IPS DF 19.7 (cell line): ENCODE data around the gene MFAP2.
A peak's percentile ranks its signal among the peaks of the same experiment; 100 is the strongest.

ENCODE experiments used
- DNase-seq: peaks from one replicate; pipeline ENCODE4 v3.0.0-alpha.2; 2013; ENCODE audit warnings: low read depth, low spot score

The MFAP2 gene, protein sequence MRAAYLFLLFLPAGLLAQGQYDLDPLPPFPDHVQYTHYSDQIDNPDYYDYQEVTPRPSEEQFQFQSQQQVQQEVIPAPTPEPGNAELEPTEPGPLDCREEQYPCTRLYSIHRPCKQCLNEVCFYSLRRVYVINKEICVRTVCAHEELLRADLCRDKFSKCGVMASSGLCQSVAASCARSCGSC

DNA sequence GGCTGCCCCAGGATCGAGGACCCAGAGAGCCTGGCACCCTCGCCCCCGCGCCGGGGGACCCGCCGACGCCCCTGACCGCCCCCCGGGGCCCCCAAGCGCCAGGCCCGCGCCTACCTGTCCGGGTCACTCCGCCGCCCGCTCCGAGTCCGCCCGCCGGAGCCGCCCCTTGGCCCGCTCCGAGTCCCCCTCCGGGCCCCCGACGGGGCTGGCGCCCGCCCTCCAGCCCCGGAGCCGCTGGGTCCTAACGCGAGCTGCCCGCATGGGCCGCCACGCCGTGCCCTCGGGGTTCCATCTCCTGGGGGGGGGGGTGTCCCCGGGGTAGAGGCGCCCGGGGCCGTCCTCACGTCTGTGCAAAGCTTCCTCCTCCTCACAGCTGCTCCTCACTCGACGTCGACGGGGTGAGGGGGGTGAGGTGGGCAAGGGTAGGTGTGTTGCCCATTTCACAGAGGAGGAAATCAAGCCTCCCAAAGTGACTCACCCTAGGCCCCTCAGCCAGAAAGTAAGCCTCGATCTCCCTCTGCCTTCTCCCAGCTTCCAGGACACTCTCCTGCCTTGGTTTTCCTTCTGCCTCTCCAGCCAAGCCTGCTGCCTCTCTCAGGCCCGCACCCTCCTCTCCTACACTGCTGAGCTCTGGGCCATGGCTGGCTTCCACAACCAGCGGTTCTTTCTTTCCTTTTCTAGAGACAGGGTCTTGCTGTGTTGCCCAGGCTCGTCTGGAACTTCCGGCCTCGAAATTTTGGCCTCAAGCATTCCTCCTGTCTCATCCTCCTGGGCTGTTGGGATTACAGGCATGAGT, at the start of gene MFAP2:
Gene MFAP2, minus strand, starts transcription at position 148 of the 796 bp plus-strand sequence. CDS start 2,347 bp downstream, outside the sequence.
- no peak for DNase-seq

DNA sequence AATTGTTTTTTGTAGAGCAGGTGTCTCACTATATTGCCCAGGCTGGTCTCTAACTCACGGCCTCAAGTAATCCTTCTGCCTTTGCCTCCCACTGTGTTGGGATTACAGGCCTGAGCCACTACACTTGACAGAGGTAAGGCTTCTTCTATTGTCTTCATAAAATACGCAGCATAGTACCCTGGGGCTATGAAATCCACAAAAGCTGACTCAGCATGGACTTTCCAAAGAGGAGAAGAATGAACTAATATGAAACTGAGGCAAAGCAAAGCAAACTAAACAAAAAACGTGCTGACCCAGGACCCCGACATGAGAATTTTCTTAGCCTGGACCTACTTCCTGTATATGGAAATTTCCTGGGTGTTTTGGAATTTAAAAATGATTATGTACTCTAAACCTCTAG, 49.8 kb upstream of the MFAP2 start:
- DNase-seq: no peak

DNA sequence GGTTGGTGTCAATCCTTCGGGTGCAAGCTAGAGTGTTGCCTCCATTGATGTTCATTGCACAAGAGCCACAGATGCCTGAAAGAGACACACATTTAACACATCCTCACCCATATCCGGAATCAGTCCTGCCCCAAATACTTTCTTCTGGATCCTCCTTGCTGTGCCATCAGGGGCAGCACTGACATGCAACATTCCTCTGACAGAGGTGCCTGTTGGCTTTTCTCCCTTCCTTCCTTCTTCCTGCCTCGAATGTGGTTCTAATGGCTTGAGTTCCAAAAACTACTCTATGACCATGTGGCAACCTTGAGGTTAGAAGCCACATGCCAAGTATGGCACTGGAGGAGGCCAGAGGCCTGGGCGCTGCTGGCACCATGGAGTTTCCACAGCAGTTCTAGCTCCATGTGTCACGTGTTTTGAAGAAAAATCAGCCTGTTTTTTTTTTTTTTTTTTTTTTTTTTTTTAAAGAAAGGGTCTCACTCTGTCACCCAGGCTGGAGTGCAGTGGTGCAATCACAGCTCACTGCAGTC, 48.3 kb upstream of the MFAP2 start:
- no peak for DNase-seq

DNA sequence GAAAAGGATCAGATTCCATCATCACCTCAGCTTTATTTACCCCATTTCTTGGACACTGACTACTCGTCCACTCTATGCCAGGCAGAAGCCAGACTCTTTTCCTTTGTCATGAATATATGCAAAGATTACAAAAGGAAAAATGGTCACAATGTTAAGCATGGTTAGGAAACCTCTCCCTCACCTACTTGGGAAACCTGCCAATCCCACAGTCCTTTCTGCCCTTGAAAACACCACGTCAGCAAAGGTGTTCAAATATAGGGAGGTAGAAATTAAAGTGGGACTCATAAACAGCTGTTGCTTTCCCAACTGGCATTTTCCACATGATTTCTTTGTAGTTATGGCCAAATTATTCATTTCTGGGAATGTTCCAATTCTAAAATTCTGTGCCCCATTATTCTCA, 47.5 kb upstream of the MFAP2 start:
- no peak for DNase-seq

DNA sequence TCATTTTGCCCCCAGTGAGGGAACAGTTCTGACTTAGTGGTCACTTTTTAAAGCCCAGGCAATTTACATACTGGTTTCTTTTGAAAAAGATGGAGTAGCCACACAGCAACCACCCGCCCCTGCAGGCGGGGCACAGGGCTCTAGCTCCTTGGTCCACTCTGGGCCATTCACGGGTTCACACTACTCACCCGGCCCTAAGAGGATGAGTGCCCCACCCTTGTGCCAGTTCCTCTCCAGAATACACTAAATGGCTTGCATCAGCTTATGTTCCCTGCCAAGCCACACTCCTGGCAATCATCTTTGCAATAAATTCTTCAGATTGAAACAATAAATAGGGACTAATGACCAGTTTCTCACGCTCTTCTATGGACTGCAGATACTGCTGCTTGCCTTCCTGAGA, 47.0 kb upstream of the MFAP2 start:
- DNase-seq: no peak

DNA sequence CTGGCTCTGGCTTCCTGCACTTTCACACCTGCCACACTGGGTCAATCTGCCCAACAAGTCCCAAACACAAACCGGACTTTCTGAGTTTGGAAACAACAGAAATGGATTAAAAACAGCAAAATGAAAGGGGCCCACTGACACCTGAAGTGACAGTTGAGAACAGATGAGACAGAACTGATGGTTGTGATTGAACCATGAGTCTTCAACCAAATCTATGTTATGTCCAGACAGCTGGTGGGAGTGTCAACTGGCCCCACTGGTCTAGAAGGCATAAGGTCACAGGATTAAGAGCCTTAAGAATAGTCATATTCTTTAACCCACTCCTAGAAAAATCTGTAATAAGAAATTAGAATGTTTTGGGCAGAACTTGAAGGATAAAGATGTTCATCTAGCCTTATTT, 44.3 kb upstream of the MFAP2 start:
- no peak for DNase-seq

DNA sequence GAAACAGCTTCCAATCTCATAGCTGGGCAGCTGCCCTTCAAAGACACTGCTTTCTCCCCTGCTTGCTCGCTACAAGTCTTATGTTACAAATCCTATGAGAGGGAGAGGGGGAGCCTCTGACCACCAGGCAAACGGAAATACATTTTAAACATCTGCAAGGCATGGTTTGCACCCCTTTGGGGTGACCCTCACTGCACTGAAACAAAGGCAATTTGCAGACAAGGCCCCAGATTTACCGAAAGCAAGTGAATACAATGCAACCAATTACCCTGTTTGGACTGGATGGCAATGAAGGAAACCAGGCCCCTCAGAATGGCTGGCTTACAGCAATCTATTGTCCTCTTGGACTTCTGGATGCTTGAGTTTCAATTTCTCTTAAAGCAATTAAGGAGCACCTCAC, 43.2 kb upstream of the MFAP2 start:
- DNase-seq: no peak

DNA sequence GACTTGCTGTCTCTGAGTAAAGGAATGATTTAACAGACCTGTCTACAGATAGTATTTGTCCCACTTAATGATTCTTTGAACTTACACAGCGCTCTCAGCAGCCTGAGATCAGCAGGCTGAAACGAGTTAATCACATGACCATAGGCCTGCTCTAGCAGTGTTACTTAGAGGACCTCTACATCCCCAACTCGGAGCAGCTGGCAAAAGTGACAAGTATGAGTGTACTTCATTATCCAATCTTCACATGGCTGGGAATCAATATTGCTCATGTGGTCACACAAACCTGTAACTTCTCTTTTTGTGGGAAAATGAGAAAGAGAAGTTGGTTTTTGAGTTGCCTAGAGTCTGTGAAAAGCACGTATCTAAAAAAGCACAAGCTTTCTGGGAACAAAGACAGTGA, 42.7 kb upstream of the MFAP2 start:
- no peak for DNase-seq

DNA sequence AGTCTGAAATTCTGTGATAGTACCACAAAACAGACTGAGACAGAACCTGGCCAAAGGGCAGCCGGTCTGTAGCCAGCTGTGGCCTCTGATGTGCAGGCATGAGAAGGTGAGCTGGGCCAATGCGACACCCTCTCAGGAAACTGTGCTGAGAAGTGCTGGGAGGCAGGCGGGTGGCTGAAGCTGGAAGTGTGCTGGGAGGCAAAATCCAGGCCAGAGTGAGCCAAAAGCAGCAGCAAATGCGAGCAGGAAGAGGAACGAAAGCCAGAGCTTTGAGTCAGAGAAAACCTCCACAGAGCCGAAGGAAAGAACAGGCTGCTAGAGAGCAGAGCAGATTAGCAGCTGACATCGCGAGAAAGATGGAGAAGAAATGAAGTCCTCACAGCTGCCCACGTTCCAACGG, 41.5 kb upstream of the MFAP2 start:
- no peak for DNase-seq

DNA sequence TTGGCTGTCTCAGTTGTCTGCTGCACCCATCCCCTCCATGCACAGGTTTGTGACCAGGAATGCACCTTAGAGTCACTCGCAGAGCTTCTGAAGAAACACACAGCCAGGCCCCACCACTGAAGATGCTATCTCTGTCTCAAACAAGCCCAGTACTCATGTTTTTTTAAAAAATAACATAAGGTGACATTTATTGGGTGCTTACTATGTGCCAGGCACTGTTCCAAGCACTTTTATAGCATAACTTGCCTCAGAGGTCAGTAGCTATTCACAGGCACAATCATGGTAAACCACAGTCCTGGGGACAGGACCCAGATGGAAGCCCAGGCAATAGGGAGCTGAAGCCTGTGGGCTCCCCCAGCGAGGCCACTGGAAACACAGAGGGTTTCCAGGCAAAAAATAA, 40.1 kb upstream of the MFAP2 start:
- DNase-seq: no peak

DNA sequence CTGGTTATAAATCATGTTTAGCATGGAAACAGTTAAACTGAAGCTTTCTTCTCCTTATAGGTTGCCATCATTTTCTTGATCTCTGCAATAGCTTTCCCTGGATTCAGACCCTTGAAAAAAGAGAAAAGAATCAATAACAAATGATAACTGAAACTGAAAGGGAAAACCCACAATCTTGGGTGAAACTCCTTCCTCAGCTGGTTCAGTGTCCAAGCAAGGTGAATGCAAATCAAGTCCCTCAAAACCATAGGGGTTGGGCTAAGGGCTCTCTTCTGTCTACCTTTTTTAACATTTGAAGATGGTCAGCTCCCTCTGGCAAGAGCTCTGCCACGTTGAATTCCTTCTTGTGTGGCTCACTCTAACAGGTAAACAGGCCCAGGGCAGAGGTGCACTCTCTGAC, 38.4 kb upstream of the MFAP2 start:
- no peak for DNase-seq

DNA sequence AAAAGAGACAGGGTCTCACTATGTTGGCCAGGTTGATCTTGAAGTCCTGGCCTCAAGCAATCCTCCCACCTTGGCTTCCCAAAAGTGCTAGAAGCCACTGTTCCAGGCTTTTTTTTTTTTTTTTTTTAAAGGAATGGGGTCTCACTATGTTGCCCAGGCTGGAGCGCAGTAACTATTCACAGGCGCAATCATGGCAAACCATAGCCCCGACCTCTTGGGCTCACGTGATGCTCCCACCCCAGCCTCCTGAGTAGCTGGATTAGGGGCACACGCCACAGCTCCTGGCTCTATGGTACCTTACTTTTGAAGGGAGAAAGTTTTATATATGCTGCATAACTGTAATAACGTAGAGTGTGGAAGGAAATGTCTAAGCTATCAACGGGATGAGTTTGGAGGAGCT, 37.0 kb upstream of the MFAP2 start:
- DNase-seq: no peak

DNA sequence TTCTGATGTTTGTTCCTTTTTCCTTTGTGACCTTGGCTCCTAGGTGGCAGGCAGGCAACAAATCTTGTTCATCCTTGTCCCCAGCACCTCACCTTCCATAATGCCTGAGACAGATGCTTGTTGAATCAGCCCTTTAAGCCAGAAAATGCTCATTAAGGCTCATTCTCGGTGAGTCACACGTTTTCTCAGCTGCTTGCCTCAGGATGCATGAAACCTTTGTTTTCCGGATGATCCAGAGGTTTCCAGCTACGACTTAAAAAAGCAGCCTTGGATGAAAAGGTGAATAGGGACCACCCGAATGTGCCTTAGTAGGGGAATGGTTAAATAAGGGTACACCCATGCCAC, 35.9 kb upstream of the MFAP2 start:
- no peak for DNase-seq

DNA sequence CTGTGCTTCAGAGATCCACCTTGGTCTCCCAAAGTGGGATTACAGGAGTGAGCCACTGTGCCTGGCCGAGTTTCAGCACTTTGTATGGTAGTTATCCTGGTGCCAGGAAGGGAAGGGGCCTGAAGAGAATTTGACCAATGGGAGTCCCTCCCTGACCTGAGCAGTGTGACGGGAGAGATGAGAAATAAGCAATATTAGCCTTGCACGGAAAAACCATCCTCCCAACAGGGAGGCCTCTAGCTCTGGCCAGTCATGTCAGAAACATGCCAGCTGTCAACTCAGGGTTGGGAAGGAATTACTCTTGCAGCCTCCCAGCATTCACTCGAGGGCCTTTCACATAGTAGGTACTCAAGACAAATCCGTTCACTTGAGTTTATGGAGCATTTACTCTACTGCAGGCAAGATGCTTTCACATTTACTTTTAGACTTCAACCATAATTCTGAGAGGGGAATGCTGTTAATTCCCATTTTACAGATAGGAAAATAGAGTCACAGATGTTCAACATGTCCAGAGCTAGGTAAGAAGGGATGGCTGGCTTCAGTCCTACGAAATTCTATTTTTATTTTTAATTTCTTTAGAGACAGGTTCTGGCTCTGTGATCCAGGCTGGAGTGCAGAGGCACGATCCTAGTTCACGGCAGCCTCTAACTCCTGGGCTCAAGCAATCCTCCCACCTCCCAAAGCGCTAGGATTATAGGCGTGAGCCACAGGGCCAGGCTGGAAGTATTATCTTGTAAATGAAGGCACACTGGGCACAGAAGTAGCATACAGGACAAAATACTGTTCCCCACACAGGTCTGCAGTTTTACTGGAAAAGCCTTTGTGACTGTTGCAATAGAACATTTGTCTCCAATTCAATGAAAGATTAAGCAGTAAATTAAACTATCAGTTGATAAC, 34.5 kb upstream of the MFAP2 start:
- DNase-seq: no peak

DNA sequence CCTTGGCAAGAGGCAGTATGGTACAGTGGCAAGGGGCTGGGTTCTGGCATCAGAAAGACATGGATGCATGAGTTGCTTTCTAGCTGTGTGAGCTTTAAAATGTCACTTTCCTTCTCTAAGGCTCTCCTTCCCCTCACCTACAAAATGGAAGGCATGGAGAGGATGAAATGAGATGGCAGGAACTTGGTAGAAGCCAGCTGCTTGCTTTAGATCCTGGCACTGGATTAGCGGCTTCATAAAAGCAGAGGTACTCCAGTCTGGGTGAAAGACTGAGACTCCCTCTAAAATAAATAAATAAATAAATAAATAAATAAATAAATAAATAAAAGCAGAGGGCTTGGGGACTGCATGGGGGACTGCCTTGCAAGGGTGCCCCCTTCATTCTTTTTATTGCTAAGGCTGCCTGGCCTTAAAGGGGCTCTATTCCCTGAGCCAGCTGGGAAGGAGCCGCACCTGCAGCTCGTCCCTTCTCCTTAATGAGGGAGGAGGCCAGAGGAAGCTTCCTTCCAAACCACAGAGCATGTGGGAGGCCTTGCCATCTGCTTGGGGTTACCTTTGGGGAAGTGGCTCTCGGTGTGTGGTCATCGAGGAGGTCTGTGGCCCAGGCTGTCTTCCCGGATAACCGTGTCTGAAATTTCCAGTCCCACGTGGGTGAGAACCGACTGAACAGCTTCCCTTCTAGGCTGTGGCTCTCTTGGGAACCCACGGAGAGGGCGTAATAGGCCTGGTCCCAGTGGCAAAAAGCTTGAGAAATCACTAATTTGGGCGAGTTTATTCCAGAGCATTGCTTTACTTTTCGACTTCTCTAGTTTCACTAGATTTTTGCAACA, 33.3 kb upstream of the MFAP2 start:
- no peak for DNase-seq

DNA sequence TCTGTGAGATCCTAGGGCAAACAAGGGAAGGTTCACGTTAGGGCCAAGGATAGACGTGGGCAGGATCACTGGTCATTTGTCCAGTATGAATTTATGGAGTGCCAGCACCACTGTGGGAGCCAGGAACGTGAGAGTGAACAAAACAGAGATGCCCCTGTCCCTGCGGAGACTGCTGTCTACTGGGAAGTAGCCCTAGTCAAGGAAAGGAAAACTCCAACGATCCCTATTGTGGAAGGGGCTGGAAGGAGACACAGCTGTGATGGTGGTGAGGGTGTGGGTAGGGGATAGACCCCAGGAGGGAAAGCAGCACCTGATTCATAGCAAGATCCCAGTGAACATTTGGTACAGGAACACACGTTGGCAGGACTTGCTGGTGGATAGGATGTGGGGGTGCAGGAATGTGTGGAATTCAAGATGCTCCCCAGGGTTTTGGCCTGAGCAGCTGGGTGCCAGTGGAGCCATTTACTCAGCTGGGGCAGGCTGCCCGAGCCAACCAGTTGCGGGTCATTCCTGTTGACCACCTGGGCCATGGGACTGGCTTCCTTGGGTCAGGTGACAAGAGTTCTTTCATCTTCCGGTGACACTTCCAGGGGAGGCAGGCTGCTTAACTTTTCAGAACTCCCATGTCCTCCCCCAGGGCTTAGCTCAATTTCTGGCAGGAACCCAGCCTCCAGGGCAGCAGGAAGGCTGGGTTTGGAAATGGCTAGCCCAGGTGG, 32.5 kb upstream of the MFAP2 start:
- no peak for DNase-seq

DNA sequence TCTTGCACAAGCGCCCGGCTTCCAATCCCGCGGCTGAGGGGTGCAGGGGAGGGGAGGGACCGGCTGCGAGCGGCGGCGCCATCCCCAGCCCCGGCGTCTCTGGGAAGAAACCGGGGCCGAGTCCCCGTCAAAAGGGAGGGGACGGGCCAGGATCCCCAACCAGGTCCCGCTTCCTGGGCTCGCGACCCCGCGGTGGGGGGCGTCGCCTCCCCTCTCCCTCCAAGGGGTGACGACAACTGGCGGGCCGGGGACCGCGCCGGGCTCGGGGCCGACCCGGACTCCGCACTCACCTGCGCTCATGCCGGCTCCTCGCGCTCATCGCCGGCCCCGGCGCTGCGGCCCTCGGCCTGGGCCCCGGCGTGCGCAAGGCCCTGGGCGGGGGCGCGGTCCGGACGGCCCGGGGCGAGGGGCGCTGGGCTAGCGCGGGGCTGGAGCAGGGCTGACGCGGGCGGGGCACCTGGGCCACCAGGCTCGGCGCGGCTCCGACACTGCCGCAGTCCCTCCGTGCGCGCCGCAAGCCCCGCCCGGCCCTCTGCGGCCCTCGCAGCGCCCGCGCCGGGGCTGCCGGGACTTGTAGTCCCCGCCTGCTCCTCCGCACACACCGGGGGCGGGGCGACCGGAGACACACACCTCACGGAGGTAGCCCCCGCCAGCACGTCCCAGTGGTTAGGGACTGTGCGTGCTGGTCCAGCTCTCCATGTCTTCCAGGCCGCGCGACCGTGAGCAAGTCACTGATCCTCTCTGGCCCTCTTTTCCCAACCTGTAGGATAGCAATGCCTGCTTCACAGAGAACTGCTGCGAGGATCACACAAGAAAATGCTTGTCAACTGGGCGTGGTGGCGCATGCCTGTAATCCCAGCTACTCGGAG, 31.3 kb upstream of the MFAP2 start, which contains the start of gene ATP13A2:
Gene ATP13A2, minus strand, starts transcription at position 490 of the 869 bp plus-strand sequence. Its CDS starts 190 bp downstream, at position 300.
- DNase-seq: peak; percentile 59

DNA sequence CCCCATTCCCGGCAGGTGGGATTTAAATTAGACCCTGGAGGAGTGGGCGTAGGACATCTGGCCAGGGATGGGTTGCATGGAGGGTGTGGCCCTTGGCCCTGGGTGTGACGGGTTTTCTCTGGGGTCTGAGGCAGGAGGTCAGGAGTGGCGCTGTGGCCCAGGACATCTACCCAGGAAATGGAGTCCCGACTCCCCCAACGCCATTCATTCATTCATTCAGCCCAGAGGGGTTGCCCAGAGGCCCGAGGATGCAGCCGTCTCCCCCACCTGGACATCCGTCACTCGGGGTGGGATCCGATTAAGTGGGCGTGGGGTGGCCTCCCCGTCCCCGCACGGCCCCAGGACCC, 30.6 kb upstream of the MFAP2 start:
- DNase-seq: no peak

DNA sequence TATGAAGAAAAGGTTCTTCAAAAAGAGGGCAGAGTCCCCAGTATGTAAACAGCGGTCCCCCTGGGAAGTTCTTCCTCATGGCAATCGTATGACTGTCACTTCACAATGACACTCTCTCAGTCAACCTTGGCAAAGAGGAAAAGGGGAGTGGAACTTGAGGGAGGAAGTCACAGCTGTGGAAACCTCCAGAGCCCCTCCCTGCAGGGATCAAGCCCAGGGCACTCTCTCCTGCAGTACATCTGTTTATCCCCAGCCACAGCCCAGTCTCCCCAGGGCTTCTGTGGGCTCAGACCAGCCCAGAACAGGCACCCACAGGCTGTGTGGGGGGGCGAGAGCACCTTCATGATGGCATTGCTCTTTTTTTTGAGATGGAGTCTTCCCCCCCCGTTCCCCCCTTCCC, 29.3 kb upstream of the MFAP2 start:
- no peak for DNase-seq
